Skeletal muscle cell (primary cell): ENCODE results near the gene TMEM161B.
"Not testable (repeated sequence)": the region's sequence is repeated elsewhere in the genome, so short reads cannot be mapped to it uniquely, and the experiment has no call there.

Experiments used
- DNase-seq: peaks from one replicate; pipeline ENCODE4 v3.0.0-alpha.2; 2010; ENCODE audit warnings: low read depth
- H3K4me3 ChIP-seq: 2 replicates; pipeline ENCODE4 v1.5.1; 2011; ENCODE audit warnings: low read depth, mild to moderate bottlenecking, control low read depth, low read length, moderate library complexity

The TMEM161B gene

GRCh38 chr5:88251048-88251711 is 17.5 kb downstream of the TMEM161B start:
- H3K4me3 ChIP-seq: no peak overlapping the region
- DNase-seq: no peak

- no peak for DNase-seq
These were observed 18.6 kb downstream of the TMEM161B start for GRCh38 chr5:88250010-88250409.

GRCh38 chr5:88248743-88249540 is 19.7 kb downstream of the TMEM161B start:
- no peak for DNase-seq

More at GRCh38 chr5:88250010-88250409, 18.6 kb downstream of the TMEM161B start:
- H3K4me3 ChIP-seq: no peak overlapping the region

GRCh38 chr5:88248094-88248493 is 20.6 kb downstream of the TMEM161B start:
- H3K4me3 ChIP-seq: no peak overlapping the region
- DNase-seq: no peak

More at GRCh38 chr5:88248743-88249540, 19.7 kb downstream of the TMEM161B start:
- H3K4me3 ChIP-seq: no peak overlapping the region

- H3K4me3 ChIP-seq: no peak overlapping the region
- no peak for DNase-seq
These were observed 22.8 kb downstream of the TMEM161B start for GRCh38 chr5:88245893-88246244.

GRCh38 chr5:88245241-88245892 is 23.3 kb downstream of the TMEM161B start:
- DNase-seq: no peak

GRCh38 chr5:88244686-88245085 is 24.0 kb downstream of the TMEM161B start:
- no peak for DNase-seq
- no peak overlapping the region for H3K4me3 ChIP-seq

More at GRCh38 chr5:88245241-88245892, 23.3 kb downstream of the TMEM161B start:
- no peak overlapping the region for H3K4me3 ChIP-seq

- H3K4me3 ChIP-seq: not testable (repeated sequence)
These were observed 25.2 kb downstream of the TMEM161B start for GRCh38 chr5:88243493-88243892.

GRCh38 chr5:88238732-88239131 is 29.9 kb downstream of the TMEM161B start:
- DNase-seq: no peak
- H3K4me3 ChIP-seq: no peak overlapping the region

More at GRCh38 chr5:88243493-88243892, 25.2 kb downstream of the TMEM161B start:
- not testable (repeated sequence) for DNase-seq

- H3K4me3 ChIP-seq: no peak overlapping the region
- DNase-seq: peak; percentile 16
These were observed 31.6 kb downstream of the TMEM161B start for GRCh38 chr5:88236866-88237642.

GRCh38 chr5:88235828-88236227 is 32.8 kb downstream of the TMEM161B start:
- DNase-seq: no peak
- no peak overlapping the region for H3K4me3 ChIP-seq

GRCh38 chr5:88235346-88235745 is 33.3 kb downstream of the TMEM161B start:
- DNase-seq: no peak
- H3K4me3 ChIP-seq: no peak overlapping the region

GRCh38 chr5:88230546-88231066 is 38.0 kb downstream of the TMEM161B start:
- no peak for DNase-seq
- H3K4me3 ChIP-seq: no peak overlapping the region

GRCh38 chr5:88226881-88227450 is 41.7 kb downstream of the TMEM161B start:
- H3K4me3 ChIP-seq: no peak overlapping the region
- no peak for DNase-seq

GRCh38 chr5:88214655-88215054 is 54.0 kb downstream of the TMEM161B start:
- H3K4me3 ChIP-seq: no peak overlapping the region
- no peak for DNase-seq

GRCh38 chr5:88207575-88207974 is 61.1 kb downstream of the TMEM161B start:
- no peak for DNase-seq

GRCh38 chr5:88203981-88204750 is 64.5 kb downstream of the TMEM161B start:
- H3K4me3 ChIP-seq: no peak overlapping the region
- no peak for DNase-seq

More at GRCh38 chr5:88207575-88207974, 61.1 kb downstream of the TMEM161B start:
- H3K4me3 ChIP-seq: no peak overlapping the region

GRCh38 chr5:88195636-88196035 is 73.0 kb downstream of the TMEM161B start:
- H3K4me3 ChIP-seq: no peak overlapping the region
- no peak for DNase-seq
